ENCODE data around the gene ELOVL1.

- TF ChIP-seq CENPT (CRISPR knock-in tag; IDR thresholded peaks at IDR 0.05; ENCODE audit: low read depth) (no peak), SRY (CRISPR knock-in tag; IDR thresholded peaks at IDR 0.05) (no peak), BCLAF1 (IDR thresholded peaks at IDR 0.05) (no peak), ZBTB2 (CRISPR knock-in tag; IDR thresholded peaks at IDR 0.05; ENCODE audit: low read depth) (no peak), ZNF607 (CRISPR knock-in tag; IDR thresholded peaks at IDR 0.05; ENCODE audit: borderline replicate concordance) (no peak), DZIP1 (CRISPR knock-in tag; IDR thresholded peaks at IDR 0.05) (no peak), SP2 (CRISPR knock-in tag; IDR thresholded peaks at IDR 0.05) (no peak), FOSL1 (CRISPR knock-in tag; IDR thresholded peaks at IDR 0.05; ENCODE audit: borderline replicate concordance) (no peak), CTCF (CRISPR knock-in tag; IDR thresholded peaks at IDR 0.05) (no peak)
Measured at GRCh38 chr1:43340559-43340958, 27.3 kb downstream of the ELOVL1 start.
